Measurements from ENCODE around the gene ATRX.
A peak's percentile ranks its signal among the peaks of the same experiment; 100 is the strongest.
"Not testable (repeated sequence)": the region's sequence is repeated elsewhere in the genome, so short reads cannot be mapped to it uniquely, and the experiment has no call there.

Gene ATRX

GRCh38 chrX:77785486-77786364 is at the start of gene ATRX:
TSS of gene ATRX (minus strand) at chrX:77786216. CDS start at chrX:77786001, 215 bp downstream.
- peak; percentile 85 for DNase-seq

GRCh38 chrX:77831544-77831943 is 45.5 kb upstream of the ATRX start:
- not testable (repeated sequence) for DNase-seq

- not testable (repeated sequence) for DNase-seq
Observed at GRCh38 chrX:77821989-77822388, 36.0 kb upstream of the ATRX start.

GRCh38 chrX:77820091-77820727 is 34.2 kb upstream of the ATRX start:
- DNase-seq = no peak

GRCh38 chrX:77814210-77814609 is 28.2 kb upstream of the ATRX start:
- no peak for DNase-seq

GRCh38 chrX:77802201-77802600 is 16.2 kb upstream of the ATRX start:
- no peak for DNase-seq

GRCh38 chrX:77795124-77795523 is 9.1 kb upstream of the ATRX start:
- no peak for DNase-seq

GRCh38 chrX:77793946-77794345 is 7.9 kb upstream of the ATRX start:
- DNase-seq = no peak

- DNase-seq = no peak
Observed at GRCh38 chrX:77788050-77788449, 2.0 kb upstream of the ATRX start.

- no peak for DNase-seq
Observed at GRCh38 chrX:77786365-77786680, 307 bp upstream of the ATRX start.

- DNase-seq = no peak
Observed at GRCh38 chrX:77779695-77780094, 6.3 kb downstream of the ATRX start.

- no peak for DNase-seq
Observed at GRCh38 chrX:77776659-77777058, 9.4 kb downstream of the ATRX start.

GRCh38 chrX:77771601-77772000 is 14.4 kb downstream of the ATRX start:
- DNase-seq = no peak

GRCh38 chrX:77768787-77769186 is 17.2 kb downstream of the ATRX start:
- DNase-seq = no peak

- not testable (repeated sequence) for DNase-seq
Observed at GRCh38 chrX:77766212-77766611, 19.8 kb downstream of the ATRX start.

GRCh38 chrX:77755561-77755960 is 30.5 kb downstream of the ATRX start:
- no peak for DNase-seq

- not testable (repeated sequence) for DNase-seq
Observed at GRCh38 chrX:77753942-77754341, 32.1 kb downstream of the ATRX start.

- DNase-seq = no peak
Observed at GRCh38 chrX:77749695-77750094, 36.3 kb downstream of the ATRX start.

- DNase-seq = no peak
Observed at GRCh38 chrX:77743720-77744119, 42.3 kb downstream of the ATRX start.

- DNase-seq = no peak
Observed at GRCh38 chrX:77742788-77743476, 43.1 kb downstream of the ATRX start.

GRCh38 chrX:77740376-77740905 is 45.6 kb downstream of the ATRX start:
- DNase-seq = no peak

- no peak for DNase-seq
Observed at GRCh38 chrX:77733342-77733741, 52.7 kb downstream of the ATRX start.

- no peak for DNase-seq
Observed at GRCh38 chrX:77731821-77732419, 54.1 kb downstream of the ATRX start.

Measured in RPMI8226 (cell line).